SK-N-MC (cell line): Measurements from ENCODE around the gene SENP8.

Experiments
- EZH2 ChIP-seq: fragments of 200-600 bp; sonication (generic); IDR thresholded peaks from one replicate; pipeline ENCODE4 v1.6.1; 2017; ENCODE audit warnings: antibody characterized with exemption
- FOXP2 ChIP-seq: optimal IDR thresholded peaks from 2 replicates; pipeline ENCODE3; 2011; ENCODE audit warnings: mild to moderate bottlenecking, moderate library complexity; ENCODE audit not compliant: insufficient read depth; ENCODE audit errors: extremely low read length, control extremely low read depth
- POLR2AphosphoS5 ChIP-seq: IDR thresholded peaks from 2 replicates; pipeline ENCODE4 v1.6.1; 2012; ENCODE audit warnings: mild to moderate bottlenecking, low read depth, low read length, borderline replicate concordance

DNA sequence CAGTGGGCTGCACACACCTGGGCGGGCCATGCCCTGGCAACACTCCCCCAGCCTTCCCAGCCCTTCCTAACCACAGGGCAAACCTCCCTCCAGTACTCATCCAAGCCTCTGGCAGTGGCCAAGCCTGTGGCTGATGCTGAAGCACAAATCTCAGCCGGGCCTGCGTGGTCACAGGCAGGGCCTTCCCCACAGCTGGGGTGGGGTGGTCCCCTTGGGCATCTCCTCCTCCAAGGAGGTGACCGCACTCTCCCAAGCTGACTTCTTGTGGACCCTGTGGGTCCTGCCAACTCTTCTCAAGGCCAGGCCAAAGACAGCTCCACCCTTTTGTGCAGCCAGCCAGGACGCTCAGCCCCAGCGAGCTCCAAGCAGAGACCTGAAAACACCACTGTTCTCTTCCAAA is 58.0 kb downstream of the SENP8 start:
- TF ChIP-seq POLR2AphosphoS5 (no peak), EZH2 (no peak), FOXP2 (no peak)
